Left forelimb (tissue), 1 donor: ENCODE results near the gene CDNF.
"Not testable (repeated sequence)": the region's sequence is repeated elsewhere in the genome, so short reads cannot be mapped to it uniquely, and the experiment has no call there.

Source experiments
- DNase-seq: peaks from one replicate; pipeline ENCODE4 v3.0.0-alpha.2; 2018; ENCODE audit warnings: low spot score

CDNF gene

DNA sequence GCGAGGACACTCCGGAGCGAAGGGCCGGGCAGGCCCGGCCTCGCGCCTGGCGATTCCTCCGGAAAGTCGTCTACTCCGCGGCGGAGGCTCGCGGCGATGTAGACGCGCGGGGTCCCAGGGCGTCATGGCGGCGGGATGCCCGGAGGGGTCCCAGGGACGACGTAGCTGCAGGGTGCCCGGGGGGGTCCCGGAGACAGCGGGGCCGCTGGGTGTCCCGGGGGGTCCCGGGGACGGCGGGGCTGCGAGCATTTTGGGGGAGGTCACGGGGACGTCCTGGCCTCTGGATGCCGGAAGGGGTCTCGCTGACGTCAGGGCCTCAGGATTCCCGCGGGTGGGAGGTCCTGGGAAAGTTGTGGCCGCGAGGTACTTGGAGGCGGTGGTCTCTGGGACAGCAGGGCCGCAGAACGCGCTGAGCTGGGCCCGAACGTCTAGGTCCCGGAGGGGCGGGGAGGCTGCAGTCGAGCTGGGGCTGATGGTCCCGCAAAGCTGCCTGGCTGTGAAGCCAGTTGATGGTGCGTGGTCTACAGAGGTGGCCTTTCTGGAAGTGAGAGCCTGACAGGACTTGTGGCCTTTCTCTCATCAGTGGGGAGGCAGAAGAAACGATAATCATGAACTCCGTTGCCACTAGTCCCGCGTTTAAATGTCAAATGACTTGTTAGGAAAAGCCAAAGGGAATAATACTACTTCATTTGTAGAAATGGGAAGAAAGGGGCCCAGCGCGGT is 906 bp upstream of the CDNF start:
- peak; percentile 79 for DNase-seq

GRCh38 chr10:14837003-14837756 is 657 bp downstream of the CDNF start:
- no peak for DNase-seq

- no peak for DNase-seq
Observed at GRCh38 chr10:14836208-14836607, 1.6 kb downstream of the CDNF start.

DNA sequence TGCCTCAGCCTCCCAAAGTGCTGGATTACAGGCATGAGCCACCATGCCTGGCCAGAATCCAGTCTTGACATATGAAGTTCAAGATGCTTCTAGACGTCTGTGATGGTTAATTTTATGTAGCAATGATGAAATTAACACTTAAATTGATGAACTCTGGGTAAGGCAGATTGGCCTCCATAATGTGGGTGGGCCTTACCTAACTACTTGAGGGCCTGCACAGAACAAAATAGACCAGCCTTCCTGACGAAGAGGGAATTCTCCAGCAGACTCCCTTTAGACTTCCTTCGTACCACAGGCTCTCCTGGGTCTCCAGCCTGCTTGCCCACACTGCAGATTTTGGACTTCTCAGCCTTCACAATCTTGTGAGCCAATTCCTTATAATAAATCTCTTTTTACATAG is 4.7 kb downstream of the CDNF start:
- no peak for DNase-seq

- DNase-seq = no peak
Observed at GRCh38 chr10:14826076-14826829, 11.6 kb downstream of the CDNF start.

- DNase-seq = no peak
Observed at GRCh38 chr10:14823966-14824365, 13.9 kb downstream of the CDNF start.

DNA sequence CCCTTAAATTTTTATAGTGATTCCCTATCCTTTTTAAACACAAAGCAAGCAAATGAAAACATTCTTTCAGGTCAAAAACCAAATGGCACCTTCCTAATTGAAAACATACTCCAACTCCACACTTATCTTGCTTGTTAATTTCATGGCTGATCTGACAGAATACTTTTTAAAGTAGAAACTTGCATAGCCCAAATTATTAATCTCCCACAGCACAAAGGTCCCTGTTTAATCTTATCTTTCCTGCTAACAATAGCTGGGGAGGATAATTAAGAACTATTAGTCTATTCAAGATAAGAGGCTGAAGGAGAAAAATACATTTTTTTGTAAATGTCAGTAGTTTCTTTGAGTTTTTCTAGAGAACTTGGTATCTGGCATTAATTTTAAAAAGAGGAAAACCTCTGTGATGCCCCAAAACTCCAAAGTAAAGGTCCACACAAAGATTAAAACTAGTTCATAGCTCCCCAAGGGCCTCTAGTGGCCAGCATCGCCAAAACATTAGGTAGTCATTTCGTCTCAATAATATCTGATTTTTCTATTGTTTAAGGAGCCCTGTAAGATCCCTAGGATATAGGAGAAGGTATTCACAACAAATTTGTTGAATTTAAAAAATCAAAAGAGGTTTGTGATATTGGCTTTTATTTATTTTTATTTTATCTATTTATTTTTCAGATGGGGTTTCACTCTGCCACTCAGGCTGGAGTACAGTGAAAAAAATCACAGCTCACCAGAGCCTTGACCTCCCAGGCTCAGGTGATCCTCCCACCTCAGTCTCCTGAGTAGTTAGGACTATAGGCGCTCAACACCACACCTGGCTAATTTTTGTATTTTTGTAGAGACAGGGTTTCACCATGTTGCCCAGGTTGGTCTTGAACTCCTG is 14.7 kb downstream of the CDNF start:
- DNase-seq = no peak

- no peak for DNase-seq
Observed at GRCh38 chr10:14821635-14822375, 16.0 kb downstream of the CDNF start.

DNA sequence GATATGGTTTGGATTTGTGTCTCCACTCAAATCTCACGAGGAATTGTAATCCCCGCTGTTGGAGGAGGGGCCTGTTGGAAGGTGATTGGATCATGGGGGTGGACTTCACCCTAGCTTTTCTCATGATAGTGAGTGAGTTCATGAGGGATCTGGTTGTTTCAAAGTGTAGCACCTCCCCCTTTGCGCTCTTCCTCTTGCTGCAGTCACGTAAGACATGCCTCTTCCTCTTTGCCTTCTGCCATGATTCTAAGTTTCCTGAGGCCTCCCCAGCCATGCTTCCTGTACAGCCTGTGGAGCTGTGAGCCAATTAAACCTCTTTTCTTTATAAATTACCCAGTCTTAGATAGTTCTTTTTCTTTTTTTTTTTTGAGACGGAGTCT is 17.1 kb downstream of the CDNF start:
- DNase-seq = no peak

- no peak for DNase-seq
Observed at GRCh38 chr10:14820010-14820774, 17.6 kb downstream of the CDNF start.

- not testable (repeated sequence) for DNase-seq
Observed at GRCh38 chr10:14816717-14817116, 21.1 kb downstream of the CDNF start.

DNA sequence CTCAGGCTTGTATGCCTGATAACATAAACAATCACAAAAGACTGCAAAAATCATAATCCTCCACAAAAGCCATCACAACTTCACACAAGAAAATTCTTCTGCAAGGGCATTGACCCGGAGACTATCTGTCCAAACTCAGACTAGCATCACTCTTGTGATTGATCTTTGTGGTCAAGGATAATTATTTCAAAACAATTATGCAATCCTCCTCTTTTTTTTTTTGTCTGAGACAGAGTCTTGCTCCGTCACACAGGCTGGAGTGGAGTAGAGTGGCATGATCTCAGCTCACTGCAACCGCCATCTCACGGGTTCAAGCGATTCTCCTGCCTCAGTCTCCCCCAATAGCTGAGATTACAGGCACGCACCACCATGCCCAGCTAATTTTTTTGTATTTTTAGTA is 22.2 kb downstream of the CDNF start:
- DNase-seq = no peak

DNA sequence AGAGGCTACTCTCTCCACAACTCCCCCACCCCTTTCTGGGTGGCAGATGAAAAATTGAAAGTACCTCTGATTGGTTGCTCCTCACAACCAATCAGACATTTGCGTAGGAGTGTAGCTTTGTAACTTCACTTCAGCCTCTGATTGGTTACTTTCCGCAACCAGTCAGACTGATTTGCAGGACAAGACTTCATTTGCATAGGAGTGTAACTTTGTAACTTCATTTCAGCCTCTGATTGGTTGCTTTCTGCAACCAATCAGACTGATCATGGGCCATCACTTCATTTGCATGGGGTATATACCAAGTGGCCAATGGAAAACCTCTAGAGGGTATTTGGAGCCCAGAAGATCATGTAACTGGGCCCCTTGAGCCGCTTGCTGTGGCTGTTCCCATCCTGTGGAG is 25.6 kb downstream of the CDNF start:
- no peak for DNase-seq

DNA sequence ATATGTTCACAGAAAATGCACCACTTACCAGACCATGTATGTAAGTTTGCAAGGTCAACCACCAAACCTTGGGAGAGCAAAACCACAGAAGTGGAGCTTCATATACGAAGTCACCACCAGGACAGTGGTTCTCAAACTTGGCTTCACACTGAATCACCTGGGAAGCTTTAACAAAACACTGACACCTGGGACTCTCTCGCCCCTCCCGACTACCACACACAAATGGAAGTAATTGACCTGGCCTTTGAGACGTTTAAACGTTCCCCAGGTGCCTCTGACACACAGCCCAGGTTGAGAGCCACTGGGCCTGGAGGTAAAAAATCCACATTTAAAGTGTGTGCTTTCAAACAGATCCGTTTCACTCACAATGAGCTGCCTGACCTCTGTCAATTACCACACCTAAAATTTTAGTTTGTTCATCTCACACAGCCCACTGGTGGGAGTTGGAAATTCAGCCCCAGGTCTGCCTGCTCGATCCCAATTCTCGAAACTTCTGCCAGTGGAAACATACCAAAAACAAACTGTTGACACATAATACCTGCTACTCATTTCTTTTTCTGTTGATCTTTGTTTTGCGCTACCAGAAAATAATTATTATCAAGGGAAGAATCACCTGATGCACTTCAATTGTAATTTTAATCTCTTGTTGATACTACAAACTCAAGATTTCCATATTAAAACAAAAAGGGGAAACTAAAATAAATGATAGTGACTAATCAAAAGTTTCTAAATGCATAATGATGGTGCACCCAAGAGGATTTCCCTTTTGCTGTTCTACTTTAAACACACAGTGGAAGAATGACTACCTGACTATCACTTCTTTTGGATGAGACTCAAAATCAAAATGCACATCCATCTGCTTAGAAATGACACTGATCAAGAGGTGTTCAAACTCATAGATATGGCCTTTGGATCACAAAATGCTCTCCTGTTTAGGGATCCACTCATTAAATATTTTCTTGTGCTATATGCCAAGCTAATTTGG is 26.6 kb downstream of the CDNF start:
- no peak for DNase-seq

GRCh38 chr10:14806318-14806717 is 31.5 kb downstream of the CDNF start:
- no peak for DNase-seq

GRCh38 chr10:14803827-14804226 is 34.0 kb downstream of the CDNF start:
- DNase-seq = no peak

DNA sequence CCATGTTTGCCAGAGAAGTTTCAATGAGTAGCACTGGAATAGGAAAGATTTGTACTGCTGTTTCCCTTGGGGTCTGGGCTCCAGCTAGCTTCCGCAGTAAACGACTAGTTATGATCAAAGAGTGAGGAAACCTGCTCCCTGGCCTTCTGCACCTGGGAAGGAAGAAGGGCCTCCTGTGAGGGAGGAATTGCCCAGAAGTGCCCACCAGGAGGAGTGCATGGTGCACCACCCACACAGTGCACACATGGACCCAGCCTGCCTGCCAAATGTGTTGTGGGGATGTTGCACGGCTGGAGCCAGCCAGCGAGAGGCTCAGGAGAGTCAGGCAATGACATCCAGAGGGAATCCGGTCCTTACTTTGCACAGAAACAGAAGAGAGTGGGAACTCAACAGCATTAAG is 36.1 kb downstream of the CDNF start:
- DNase-seq = no peak

DNA sequence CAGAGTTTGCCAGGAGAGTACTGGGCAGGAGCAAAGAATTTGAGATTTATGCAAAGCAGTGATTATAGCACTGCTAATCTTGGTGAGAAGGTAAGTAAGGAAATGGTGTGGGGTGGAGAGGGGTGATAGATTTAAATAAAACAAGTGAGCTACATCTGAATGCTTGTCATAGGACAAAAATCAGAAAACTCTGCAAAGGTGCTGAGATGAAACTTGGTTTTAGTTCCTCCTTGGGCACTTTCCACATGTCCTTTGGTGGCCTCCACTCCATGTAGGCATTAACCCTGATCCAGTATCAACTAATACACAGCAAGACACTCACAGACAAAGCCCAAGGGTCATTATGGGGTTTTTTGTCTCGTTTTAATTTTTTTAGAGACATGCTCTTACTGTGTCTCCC is 37.4 kb downstream of the CDNF start:
- DNase-seq = no peak

DNA sequence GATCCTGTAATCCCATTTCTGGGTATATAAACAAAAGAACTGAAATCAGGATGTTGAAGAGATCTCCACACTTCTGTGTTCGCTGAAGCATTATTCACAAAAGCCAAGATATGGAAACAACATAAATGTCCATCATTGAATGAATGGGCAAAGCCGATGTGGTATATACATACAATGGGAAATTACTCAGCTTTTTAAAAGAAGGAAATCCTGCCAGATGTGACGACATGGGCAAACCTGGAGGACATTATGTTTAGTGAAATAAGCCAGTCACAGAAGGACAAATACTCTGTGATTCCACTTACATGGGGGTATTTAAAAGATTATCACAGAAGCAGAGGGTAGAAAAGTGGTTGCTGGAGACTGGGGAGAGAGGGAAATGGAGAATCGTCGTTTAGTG is 39.2 kb downstream of the CDNF start:
- no peak for DNase-seq
